GM21515 (cell line): ENCODE results near the gene SYK.

ENCODE experiments used
- ATAC-seq: cut with Tn5 transposase; IDR thresholded peaks from one replicate; pipeline ENCODE4 v1.9.1; 2021; ENCODE audit not compliant: unreplicated experiment

SYK gene

GRCh38 chr9:90901933-90902332 lies 100.3 kb downstream of the SYK start:
- no peak for ATAC-seq

- ATAC-seq = no peak
Measured at GRCh38 chr9:90903766-90904424, 102.3 kb downstream of the SYK start.

GRCh38 chr9:90904706-90905478 lies 103.3 kb downstream of the SYK start:
- no peak for ATAC-seq

- no peak for ATAC-seq
Measured at GRCh38 chr9:90905822-90906221, 104.2 kb downstream of the SYK start.

DNA sequence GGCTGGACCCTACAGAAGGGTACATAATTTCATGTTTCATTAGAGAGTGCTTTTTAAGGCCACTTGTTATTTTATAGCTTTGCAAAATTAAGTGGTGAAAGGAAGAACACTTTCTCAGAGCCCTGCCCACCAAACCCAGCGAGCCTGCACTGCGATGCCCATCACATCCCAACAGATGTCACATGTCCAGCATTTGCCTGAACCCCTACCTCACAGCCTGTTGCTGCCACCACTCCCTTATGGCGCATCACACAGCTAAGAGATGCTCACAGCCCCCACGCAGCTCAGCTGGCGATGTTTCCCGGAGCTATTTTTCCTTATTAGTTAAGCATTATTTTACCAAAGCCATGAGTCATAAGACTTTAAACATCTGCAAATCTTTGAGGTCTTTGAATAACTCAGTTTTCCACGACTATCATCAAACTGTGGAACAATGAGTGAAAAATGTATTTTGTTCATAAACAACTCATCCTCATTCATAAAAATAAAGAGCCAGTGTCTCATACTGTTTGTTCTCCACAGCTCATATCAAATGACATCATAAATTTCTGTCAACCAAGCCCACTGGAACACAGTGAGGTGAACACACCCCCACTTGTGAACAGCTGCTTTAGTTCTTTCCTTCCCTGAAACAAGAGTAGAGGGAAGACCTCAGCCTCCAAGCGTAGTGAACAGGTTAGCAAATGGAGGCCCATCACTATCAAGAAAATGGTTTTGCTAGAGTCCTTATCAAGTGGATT lies 104.9 kb downstream of the SYK start:
- no peak for ATAC-seq

DNA sequence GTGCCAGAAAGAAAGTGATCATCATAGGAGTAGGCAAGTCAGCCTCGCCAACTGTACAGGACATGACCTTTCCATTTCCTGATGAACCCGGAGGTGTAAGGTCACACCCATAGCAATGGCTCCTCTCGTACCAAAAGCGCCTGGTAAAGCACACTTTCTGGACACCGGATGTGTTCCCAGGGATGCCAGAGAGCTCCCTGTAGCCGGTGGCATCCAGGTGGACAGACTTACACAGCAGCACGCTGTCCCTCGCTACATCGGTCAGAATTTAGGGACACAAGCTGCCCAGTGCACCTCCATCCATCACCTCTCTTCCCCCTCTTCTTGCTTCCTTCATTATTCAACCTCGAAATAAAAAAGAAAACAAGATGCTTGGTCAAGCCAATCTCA lies 105.4 kb downstream of the SYK start:
- no peak for ATAC-seq

- no peak for ATAC-seq
Measured at GRCh38 chr9:90907790-90908189, 106.2 kb downstream of the SYK start.

- ATAC-seq = no peak
Measured at GRCh38 chr9:90909225-90909624, 107.6 kb downstream of the SYK start.

- ATAC-seq = no peak
Measured at GRCh38 chr9:90909747-90910283, 108.2 kb downstream of the SYK start.

GRCh38 chr9:90914196-90914595 lies 112.6 kb downstream of the SYK start:
- no peak for ATAC-seq

DNA sequence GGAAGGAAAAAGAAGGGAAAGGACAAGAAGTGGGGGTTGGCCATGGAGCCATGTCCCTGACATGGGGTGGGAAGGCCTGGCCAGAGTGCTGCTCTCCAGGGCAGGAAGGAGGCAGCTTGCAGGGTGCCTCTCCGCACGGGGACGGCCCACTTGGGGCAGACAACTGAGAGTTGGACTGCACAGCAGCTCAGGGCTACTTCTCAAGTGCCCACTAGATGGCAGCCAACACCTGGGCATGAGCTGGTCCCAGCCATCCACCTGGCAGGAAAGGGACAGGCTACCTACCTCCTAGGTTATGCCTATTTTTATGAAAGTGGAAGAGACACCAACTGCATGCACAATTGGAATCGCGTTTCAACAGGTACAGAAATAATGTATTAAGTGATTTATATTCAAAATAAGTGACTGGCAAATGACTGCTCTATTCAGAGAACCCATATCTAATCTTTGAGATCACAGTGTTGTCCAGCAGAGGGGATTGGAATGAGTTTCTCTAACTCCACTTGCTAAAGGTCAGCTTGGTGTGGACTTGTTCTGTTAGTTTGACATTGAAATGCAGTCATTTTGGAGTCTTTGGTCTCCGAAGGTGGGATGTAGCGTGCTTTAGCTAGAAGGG lies 113.4 kb downstream of the SYK start:
- ATAC-seq = peak; percentile 83

DNA sequence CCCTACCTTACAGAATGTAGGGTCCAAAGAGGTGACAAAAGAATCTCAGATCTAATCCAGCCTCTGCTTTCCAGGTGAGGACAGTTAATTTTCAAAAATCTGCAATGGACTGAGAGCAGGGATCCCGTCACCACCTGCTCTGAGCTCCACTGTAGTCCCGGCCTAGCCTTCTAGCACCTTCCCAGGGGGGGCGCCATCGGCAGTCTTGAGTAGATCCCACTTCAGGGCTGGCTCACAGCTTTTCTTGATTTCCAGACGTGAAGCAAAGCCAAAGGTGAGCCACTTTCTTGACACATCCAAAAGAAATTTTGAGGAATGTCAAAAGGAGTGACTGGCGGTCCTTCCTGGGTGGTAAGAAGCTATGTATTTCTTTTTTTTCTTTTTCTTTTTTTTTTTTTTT lies 114.1 kb downstream of the SYK start:
- ATAC-seq = no peak

GRCh38 chr9:90916147-90916734 lies 114.6 kb downstream of the SYK start:
- ATAC-seq = no peak

DNA sequence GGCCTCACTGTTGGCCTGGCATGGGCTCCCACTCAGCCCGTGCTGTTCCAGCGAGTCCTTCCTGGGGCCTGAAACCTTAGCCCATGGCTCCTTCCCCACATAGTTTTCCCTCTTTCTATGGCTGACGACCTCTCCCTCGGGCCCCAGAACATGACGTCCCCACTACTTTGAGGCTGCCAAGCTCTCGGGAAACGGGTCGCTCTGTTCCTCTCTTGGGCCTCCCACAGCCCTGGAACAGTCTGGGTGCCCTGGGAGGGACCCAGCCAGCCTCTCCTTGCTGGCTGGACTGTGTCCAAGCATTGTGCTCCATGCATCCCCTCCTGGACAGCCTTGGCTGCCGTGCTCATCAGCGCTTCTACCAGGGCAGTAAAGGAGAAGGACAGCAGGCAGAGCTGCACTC lies 118.3 kb downstream of the SYK start:
- no peak for ATAC-seq

GRCh38 chr9:90921104-90921503 lies 119.5 kb downstream of the SYK start:
- no peak for ATAC-seq

DNA sequence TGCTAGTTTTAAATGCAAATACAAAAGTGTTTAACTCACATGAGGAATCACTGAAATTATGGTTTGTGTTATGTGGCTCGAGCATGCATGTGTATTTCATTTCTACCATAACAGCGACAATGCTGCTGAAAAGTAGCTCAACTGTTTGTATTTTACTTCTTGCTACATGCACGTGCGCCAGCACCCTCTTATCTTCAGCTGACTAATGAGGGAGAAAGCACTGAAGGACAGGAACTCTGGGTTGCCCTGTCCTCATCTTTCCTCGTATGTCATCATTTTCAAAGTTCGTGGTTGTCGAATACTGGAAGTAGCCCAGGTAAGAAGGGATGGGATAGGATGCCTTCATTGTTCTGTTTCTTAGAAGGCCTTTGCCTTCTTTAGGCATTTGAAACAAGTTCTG lies 120.3 kb downstream of the SYK start:
- ATAC-seq = no peak

DNA sequence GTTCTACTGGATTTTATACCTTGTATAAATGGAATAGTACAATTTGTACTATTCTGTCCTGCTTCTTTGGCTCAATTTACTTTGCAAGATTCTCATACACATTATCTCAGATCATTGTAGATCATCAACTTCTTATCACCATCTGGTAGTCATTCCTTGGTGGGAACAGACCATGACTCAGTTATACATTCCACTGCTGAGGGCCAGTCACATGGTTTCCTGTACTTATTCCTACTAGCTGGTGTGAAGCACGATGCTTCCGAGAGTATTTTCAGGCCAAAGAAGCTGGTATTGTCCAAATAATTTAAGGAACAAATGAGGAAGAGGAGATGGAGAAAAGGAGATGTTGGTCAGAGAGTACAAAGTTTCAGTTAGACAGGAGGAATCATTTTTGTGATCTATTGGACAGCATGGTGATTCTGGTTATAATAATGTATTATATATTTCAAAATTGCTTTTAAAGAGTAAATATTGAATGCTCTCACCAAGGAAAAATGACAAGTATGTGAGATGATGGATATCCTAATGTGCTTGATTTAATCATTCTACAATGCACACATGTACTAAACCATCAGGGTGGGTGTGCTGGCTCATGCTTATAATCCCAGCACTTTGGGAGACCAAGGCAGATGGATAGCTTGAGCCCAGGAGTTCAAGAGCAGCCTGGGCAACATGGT lies 124.1 kb downstream of the SYK start:
- ATAC-seq = no peak

- no peak for ATAC-seq
Measured at GRCh38 chr9:90926936-90927335, 125.3 kb downstream of the SYK start.

GRCh38 chr9:90927496-90927895 lies 125.9 kb downstream of the SYK start:
- ATAC-seq = no peak

DNA sequence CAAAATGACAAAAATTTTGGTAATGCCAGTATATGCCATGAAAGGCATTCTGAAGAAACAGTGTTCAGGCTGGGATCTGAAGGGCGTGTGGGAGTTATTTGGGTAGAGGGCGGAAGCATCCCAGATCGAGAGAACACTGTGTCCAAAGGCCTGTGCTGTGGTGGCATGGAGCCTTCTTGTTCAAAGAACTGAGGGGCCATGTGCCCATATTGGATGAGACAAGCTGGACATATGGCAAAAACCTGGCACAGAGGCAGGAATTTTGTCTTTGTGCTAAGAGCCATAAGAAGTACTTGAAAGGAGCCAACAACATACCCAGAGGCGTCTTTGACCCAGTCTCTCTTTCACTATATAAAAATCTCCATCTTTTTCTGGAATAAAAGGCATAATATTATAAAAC lies 128.0 kb downstream of the SYK start:
- ATAC-seq = no peak
